IPS-20b (cell line): ENCODE data around the gene SNTG2.

ENCODE experiments used
- H3K27ac ChIP-seq: one replicate; pipeline ENCODE4 v1.5.1; 2013; ENCODE audit warnings: low read length
- H3K27me3 ChIP-seq: 2 replicates; pipeline ENCODE4 v1.6.1; 2013; ENCODE audit warnings: mild to moderate bottlenecking, low read length, inconsistent platforms; ENCODE audit not compliant: insufficient read depth
- H3K36me3 ChIP-seq: 2 replicates; pipeline ENCODE4 v1.6.1; 2013; ENCODE audit warnings: low read depth, mild to moderate bottlenecking, inconsistent platforms, low read length, moderate library complexity; ENCODE audit not compliant: insufficient read depth
- H3K4me1 ChIP-seq: 2 replicates; pipeline ENCODE4 v1.6.1; 2013; ENCODE audit warnings: mild to moderate bottlenecking, control low read depth, inconsistent platforms, low read length, moderate library complexity; ENCODE audit not compliant: insufficient read depth
- H3K4me3 ChIP-seq: 2 replicates; pipeline ENCODE4 v1.5.1; 2013; ENCODE audit warnings: mild to moderate bottlenecking, low read length, inconsistent platforms
- H3K9ac ChIP-seq: 2 replicates; pipeline ENCODE4 v1.6.1; 2013; ENCODE audit warnings: low read depth, mild to moderate bottlenecking, inconsistent platforms, low read length, moderate library complexity
- H3K9me3 ChIP-seq: 2 replicates; pipeline ENCODE4 v1.6.1; 2013; ENCODE audit warnings: mild to moderate bottlenecking, low read depth, low read length, inconsistent platforms; ENCODE audit not compliant: insufficient read depth

Gene SNTG2

GRCh38 chr2:1011006-1011405, 60.4 kb downstream of the SNTG2 start:
- no peaks in the 10 kb centered on the region for H3K36me3 ChIP-seq

DNA sequence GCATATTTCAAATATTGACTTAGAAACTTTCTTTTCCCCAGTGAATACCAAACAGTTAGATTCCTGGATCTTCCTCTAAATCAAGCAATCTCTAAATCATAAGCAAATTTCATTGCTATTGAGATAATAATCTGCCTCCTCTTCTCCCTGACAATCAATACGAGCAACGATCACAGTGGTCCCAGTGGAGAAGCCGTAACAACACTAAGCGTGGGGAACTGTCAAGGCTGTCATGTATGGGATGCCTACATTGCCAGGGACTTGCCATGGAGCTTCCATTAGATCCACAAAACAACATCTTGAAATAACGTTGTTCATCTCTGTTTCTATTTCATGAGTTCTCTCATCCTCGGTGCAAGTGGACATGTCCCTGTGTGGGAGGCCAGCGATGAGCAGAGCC, 61.3 kb downstream of the SNTG2 start:
- Histone ChIP-seq H3K9ac (no peak overlapping the region), H3K4me1 (peaks cover 3% of the 10 kb centered on the region; the same call in 1 of the 2 replicates), H3K27me3 (no peaks in the 10 kb centered on the region), H3K27ac (no peak overlapping the region), H3K9me3 (no peaks in the 10 kb centered on the region), H3K4me3 (no peak overlapping the region), H3K36me3 (no peaks in the 10 kb centered on the region)

More at GRCh38 chr2:1011006-1011405, 60.4 kb downstream of the SNTG2 start:
- Histone ChIP-seq H3K4me1 (peaks cover 3% of the 10 kb centered on the region; the same call in 1 of the 2 replicates), H3K9me3 (no peaks in the 10 kb centered on the region), H3K27me3 (no peaks in the 10 kb centered on the region), H3K27ac (no peak overlapping the region), H3K9ac (no peak overlapping the region), H3K4me3 (no peak overlapping the region)

GRCh38 chr2:1014802-1015201, 64.2 kb downstream of the SNTG2 start:
- Histone ChIP-seq H3K4me3 (no peak overlapping the region), H3K9me3 (no peaks in the 10 kb centered on the region), H3K27me3 (no peaks in the 10 kb centered on the region), H3K36me3 (no peaks in the 10 kb centered on the region), H3K4me1 (peaks cover 10% of the 10 kb centered on the region; the same call in 1 of the 2 replicates), H3K27ac (no peak overlapping the region), H3K9ac (no peak overlapping the region)

DNA sequence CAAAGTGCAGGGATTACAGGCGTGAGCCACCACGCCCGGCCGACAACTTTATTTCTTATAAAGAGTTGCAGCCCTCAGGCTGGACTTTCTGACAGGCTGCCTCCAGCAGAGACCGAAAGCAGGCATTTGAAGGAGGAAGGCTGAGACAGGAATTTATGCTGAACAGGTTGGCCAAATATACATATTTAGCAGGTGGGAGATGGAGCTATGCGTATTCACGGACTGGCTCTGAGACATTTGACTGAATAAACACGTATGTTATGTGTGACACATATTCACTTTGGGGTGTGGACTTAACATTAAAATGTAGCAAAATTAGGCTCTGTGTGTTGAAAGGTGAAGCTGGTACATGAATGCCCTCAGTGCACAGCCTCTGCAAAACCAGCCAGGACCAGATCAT, 65.9 kb downstream of the SNTG2 start:
- H3K27ac ChIP-seq: no peak overlapping the region
- H3K4me3 ChIP-seq: no peak overlapping the region
- no peaks in the 10 kb centered on the region for H3K27me3 ChIP-seq
- no peak overlapping the region for H3K9ac ChIP-seq
- no peaks in the 10 kb centered on the region for H3K9me3 ChIP-seq
- H3K4me1 ChIP-seq: peaks cover 10% of the 10 kb centered on the region; the same call in 1 of the 2 replicates
- no peaks in the 10 kb centered on the region for H3K36me3 ChIP-seq

GRCh38 chr2:1017827-1018226, 67.2 kb downstream of the SNTG2 start:
- Histone ChIP-seq H3K4me3 (no peak overlapping the region), H3K27me3 (no peaks in the 10 kb centered on the region), H3K9me3 (no peaks in the 10 kb centered on the region), H3K27ac (no peak overlapping the region), H3K36me3 (no peaks in the 10 kb centered on the region), H3K9ac (no peak overlapping the region), H3K4me1 (peaks cover 10% of the 10 kb centered on the region; the same call in 1 of the 2 replicates)

DNA sequence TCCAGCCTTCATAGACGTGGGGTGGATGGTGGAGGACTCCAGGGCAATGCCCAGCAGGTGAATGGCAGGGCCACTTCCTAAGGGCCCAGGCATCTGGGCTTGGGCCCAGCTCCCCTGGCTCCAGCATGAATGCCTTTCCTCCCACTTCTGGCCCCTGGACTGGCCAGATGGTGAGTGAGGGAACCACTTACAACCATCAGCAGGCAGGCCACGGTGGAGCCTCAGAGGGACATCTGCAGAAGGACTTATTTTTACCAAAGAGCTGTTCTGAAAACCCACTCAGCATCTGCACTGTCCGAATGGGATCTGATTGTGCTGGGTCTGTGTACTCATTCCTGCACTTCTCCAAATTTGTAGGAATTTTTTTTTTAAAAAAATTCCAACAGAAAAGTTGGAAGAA, 69.6 kb downstream of the SNTG2 start:
- H3K9ac ChIP-seq: no peak overlapping the region
- no peaks in the 10 kb centered on the region for H3K27me3 ChIP-seq
- H3K4me1 ChIP-seq: peaks cover 10% of the 10 kb centered on the region; the same call in 1 of the 2 replicates
- H3K36me3 ChIP-seq: no peaks in the 10 kb centered on the region
- no peak overlapping the region for H3K27ac ChIP-seq
- no peak overlapping the region for H3K4me3 ChIP-seq
- no peaks in the 10 kb centered on the region for H3K9me3 ChIP-seq

GRCh38 chr2:1022178-1022577, 71.5 kb downstream of the SNTG2 start:
- H3K4me1 ChIP-seq: peaks cover 7% of the 10 kb centered on the region; the same call in 1 of the 2 replicates
- H3K9ac ChIP-seq: no peak overlapping the region
- H3K27ac ChIP-seq: no peak overlapping the region
- no peak overlapping the region for H3K4me3 ChIP-seq
- no peaks in the 10 kb centered on the region for H3K36me3 ChIP-seq
- H3K9me3 ChIP-seq: no peaks in the 10 kb centered on the region
- no peaks in the 10 kb centered on the region for H3K27me3 ChIP-seq

DNA sequence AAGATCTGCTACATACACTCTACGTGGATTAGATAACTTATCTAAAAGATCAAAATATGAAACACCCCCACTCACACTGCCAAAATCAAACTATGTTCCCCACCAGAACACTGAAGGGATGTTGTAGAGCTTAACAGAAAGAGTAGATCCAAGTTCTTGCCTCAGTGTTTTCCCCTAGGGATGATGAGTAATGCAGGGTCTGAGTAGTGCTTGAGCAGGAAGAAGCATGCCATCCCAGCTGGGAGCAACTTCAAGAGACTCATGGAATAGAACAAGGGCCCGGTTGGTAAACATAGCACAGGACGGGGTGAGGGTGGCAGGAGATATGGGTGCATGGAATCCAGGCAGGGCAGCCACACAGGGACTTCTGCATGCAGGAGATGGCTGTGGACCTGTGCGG, 74.3 kb downstream of the SNTG2 start:
- H3K27ac ChIP-seq: no peak overlapping the region
- no peak overlapping the region for H3K4me3 ChIP-seq
- H3K27me3 ChIP-seq: no peaks in the 10 kb centered on the region
- H3K4me1 ChIP-seq: peaks cover 8% of the 10 kb centered on the region; the same call in 1 of the 2 replicates
- H3K9me3 ChIP-seq: no peaks in the 10 kb centered on the region
- no peaks in the 10 kb centered on the region for H3K36me3 ChIP-seq
- H3K9ac ChIP-seq: no peak overlapping the region

DNA sequence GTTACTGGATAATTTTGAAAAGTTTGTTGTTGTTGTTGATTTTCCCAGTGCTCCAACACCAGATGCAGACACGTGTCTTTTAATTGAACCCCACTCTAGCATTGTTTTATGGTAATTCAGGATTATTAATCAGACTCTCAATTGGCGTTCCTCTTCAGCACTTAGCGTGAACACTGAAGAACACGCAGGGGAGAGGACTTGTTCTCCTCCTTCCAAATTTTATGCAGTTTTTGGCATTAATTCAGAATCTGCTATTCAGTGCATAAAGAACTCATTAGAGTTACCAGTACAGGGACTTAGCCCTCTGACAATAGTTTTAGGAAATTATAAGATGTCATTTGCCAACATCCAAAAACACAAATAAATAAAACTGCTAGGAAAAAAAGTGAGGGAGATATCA, 75.5 kb downstream of the SNTG2 start:
- H3K4me1 ChIP-seq: peaks cover 8% of the 10 kb centered on the region; the same call in 1 of the 2 replicates
- no peak overlapping the region for H3K4me3 ChIP-seq
- H3K9ac ChIP-seq: no peak overlapping the region
- H3K27ac ChIP-seq: no peak overlapping the region
- no peaks in the 10 kb centered on the region for H3K27me3 ChIP-seq
- no peaks in the 10 kb centered on the region for H3K36me3 ChIP-seq
- no peaks in the 10 kb centered on the region for H3K9me3 ChIP-seq

DNA sequence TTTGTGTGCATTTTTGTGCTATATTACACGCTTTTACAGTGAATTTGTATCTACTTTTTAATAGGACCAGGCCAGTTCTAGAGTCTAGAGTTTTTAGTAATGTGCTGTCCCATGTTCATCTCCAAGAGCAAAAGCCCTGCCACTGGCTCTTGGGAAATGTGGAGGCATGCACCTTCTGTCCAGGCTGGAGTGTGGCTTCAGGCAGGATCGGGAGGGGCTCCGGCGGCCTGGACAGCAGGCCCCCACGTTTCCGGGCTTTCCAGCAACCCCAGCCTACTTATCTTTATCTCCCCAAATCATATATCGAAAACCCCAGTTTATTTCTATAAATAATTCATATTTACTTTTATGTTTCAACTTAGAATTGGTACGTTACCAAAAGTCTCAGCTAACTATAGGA, 78.2 kb downstream of the SNTG2 start:
- no peaks in the 10 kb centered on the region for H3K27me3 ChIP-seq

DNA sequence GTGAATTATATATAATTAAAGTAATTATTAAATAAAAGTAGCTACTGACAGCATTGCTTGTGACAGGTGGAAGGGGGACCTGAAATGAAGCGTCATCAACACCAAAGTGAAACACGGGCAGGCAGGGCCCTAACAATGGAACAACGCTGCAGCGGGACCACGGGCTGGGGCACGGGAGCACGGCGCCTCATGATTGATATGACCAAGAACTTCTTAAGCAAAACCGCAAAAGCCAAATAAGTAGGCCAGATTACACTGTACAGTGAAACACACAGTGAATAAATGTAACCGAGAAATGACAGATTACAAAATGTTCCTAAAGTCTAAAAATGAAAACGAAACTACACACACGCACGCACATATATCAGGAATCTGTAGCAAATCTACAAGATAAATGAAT, 81.4 kb downstream of the SNTG2 start:
- H3K9ac ChIP-seq: no peak overlapping the region
- H3K27ac ChIP-seq: no peak overlapping the region
- H3K36me3 ChIP-seq: no peaks in the 10 kb centered on the region
- no peaks in the 10 kb centered on the region for H3K9me3 ChIP-seq
- H3K4me3 ChIP-seq: no peak overlapping the region
- no peaks in the 10 kb centered on the region for H3K27me3 ChIP-seq
- H3K4me1 ChIP-seq: peaks cover 18% of the 10 kb centered on the region; the same call in 1 of the 2 replicates

More for the DNA sequence above, 78.2 kb downstream of the SNTG2 start:
- Histone ChIP-seq H3K4me3 (no peak overlapping the region), H3K9me3 (no peaks in the 10 kb centered on the region), H3K9ac (no peak overlapping the region), H3K27ac (no peak overlapping the region), H3K36me3 (no peaks in the 10 kb centered on the region), H3K4me1 (peaks cover 18% of the 10 kb centered on the region; the same call in 1 of the 2 replicates)

DNA sequence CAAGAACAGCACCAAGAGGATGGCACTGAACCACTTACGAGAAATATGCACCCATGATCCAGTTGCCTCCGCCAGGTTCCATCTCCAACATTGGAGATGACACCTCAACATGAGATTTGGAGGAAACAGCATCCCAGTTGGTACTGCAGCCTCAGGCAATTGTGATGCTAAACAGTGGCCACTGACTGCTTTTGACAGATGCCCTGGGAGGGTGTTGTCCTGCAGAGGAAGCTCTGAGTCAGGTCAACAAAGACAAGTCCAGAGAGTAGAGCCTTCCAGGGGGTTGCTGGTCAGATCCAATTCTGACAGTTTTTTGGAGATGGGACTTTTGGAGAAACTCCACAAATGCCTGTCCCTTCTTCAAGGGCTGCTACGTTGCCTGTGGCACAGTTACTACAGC, 82.4 kb downstream of the SNTG2 start:
- H3K9me3 ChIP-seq: no peaks in the 10 kb centered on the region

More for the DNA sequence above, 82.4 kb downstream of the SNTG2 start:
- H3K36me3 ChIP-seq: no peaks in the 10 kb centered on the region
- H3K27me3 ChIP-seq: no peaks in the 10 kb centered on the region
- no peak overlapping the region for H3K4me3 ChIP-seq
- no peak overlapping the region for H3K27ac ChIP-seq
- no peak overlapping the region for H3K9ac ChIP-seq
- peaks cover 18% of the 10 kb centered on the region; the same call in 1 of the 2 replicates for H3K4me1 ChIP-seq
